Measurements from ENCODE around the gene GNG13. TPM values are rescaled to one million over a fixed set of nuclear protein-coding genes. Genes with fewer than 3 reads are reported as not detected.
"Not testable (repeated sequence)": the region's sequence is repeated elsewhere in the genome, so short reads cannot be mapped to it uniquely, and the experiment has no call there.

GNG13 gene
- total RNA-seq, 2 experiments from 2014 or later, result not detected

DNA sequence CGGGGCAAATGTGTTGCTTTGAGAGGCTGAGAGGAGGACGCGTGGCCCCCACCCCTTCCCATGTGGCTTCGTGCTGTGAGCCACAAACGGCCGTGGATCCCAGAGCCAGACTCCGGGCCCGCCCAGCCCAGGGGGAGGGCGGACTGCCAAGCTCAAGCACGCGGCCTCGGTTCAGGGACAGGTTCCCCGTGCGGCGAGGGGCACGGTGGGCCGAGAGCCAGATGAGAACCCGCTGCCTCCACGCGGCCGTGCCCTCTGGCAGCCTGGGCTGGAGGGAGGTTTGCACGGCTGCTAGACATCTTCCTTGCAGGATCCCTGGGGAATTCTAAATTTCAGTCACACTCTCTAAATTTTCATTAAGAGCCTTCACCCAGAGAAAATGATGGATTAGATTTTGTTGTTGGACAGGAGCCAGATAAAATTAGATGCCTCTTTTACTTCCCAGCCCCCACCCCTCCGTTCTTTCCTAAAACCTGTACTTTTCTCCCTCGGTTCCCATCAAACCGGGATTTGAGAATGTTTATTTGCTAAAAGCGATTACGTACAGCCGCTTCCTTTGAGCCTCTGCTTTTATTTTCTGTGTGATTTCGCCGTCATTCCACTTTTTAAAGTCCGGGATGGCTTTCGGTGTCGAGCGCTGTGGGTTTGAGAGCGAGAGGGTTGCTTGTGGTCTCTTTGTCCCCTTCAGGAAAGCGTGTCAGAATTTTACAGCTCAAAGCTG is 25.0 kb upstream of the GNG13 start:
- Mint-ChIP-seq H3K4me3 (no peak overlapping the region), H3K4me1 (peaks cover 5% of the 10 kb centered on the region), H3K27ac (no peak overlapping the region), H3K27me3 (no peaks in the 10 kb centered on the region), H3K9me3 (ENCODE audit: low read depth) (no peaks in the 10 kb centered on the region), H3K36me3 (no peaks in the 10 kb centered on the region)
- DNase-seq, result no peak
- CTCF ChIA-PET, result no interaction called here
- ATAC-seq, result no peak

- peaks cover 8% of the 10 kb centered on the region for H3K4me1 Mint-ChIP-seq
- ATAC-seq (no peak), DNase-seq (no peak)
- CTCF ChIA-PET, result no interaction called here
- no peaks in the 10 kb centered on the region for H3K36me3 Mint-ChIP-seq
- H3K27me3 Mint-ChIP-seq, result no peaks in the 10 kb centered on the region
- H3K27ac Mint-ChIP-seq, result no peak overlapping the region
- H3K4me3 Mint-ChIP-seq, result no peak overlapping the region
- H3K9me3 Mint-ChIP-seq (ENCODE audit: low read depth), result no peaks in the 10 kb centered on the region
Observed at GRCh38 chr16:824601-825000, 24.1 kb upstream of the GNG13 start.

- H3K27ac Mint-ChIP-seq, result no peak overlapping the region
- H3K4me1 Mint-ChIP-seq, result peaks cover 11% of the 10 kb centered on the region
- no peak for ATAC-seq
- H3K4me3 Mint-ChIP-seq, result no peak overlapping the region
- H3K36me3 Mint-ChIP-seq, result no peaks in the 10 kb centered on the region
- CTCF ChIA-PET, result no interaction called here
- H3K9me3 Mint-ChIP-seq (ENCODE audit: low read depth), result no peaks in the 10 kb centered on the region
- H3K27me3 Mint-ChIP-seq, result no peaks in the 10 kb centered on the region
- no peak for DNase-seq
Observed at GRCh38 chr16:824194-824593, 23.7 kb upstream of the GNG13 start.

DNA sequence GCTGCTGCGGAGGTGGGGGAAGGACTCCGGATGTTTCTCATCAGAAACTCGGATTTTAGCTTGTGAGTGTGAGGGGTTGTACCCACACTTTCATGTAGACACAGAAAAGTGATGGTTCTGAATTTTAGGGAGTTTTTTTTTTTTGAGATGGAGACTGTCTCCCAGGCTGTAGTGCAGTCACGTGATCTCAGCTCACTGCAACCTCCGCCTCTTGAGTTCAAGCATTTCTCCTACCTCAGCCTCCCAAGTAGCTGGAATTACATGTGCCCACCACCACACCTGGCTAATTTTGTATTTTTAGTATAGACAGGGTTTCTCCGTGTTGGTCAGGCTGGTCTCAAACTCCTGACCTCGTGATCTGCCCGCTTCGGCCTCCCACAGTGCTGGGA is 22.4 kb upstream of the GNG13 start:
- CTCF ChIA-PET, result no interaction called here
- ATAC-seq (no peak), DNase-seq (no peak)
- no peak overlapping the region for H3K4me3 Mint-ChIP-seq
- H3K27ac Mint-ChIP-seq, result no peak overlapping the region
- H3K27me3 Mint-ChIP-seq, result no peaks in the 10 kb centered on the region
- H3K9me3 Mint-ChIP-seq (ENCODE audit: low read depth), result no peaks in the 10 kb centered on the region
- H3K36me3 Mint-ChIP-seq, result no peaks in the 10 kb centered on the region
- H3K4me1 Mint-ChIP-seq, result peaks cover 12% of the 10 kb centered on the region

DNA sequence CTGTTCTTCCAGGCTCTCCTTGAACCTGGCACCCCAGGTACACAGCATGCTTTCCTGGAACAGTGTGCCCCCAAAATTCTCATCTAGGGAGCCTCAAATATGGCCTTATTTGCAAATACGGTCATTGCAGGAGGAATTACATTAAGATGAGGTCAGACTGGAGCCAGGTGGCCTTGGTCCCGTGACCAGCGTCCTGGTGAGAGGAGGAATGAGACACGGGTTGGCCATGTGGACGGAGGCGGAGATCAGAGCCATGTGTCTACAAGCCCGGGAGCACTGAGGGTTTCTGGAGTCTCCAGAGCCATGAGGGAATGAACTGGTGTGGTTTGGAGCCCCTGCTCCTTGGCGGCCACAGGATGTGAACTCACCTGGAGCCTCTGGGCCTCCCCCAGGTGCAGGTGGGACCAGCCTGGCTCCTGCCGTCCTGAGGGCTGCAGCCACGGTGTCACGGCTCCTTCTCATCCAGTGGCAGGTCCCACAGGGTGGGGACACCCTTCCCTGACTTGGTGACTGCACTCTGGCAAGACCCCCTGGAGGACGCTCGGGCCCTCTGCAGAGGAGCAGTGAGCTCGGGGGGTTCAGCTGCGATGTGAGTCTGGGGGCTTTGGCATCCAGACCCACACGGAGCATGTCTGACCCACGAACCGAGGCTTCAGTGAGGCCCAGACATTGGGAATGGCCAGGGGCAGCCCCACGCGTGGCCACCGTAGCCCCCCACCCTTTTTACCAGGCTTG is 21.8 kb upstream of the GNG13 start:
- CTCF ChIA-PET, result no interaction called here
- peaks cover 12% of the 10 kb centered on the region for H3K4me1 Mint-ChIP-seq

GRCh38 chr16:821751-822150 is 21.2 kb upstream of the GNG13 start:
- Mint-ChIP-seq H3K4me3 (no peak overlapping the region), H3K9me3 (ENCODE audit: low read depth) (no peaks in the 10 kb centered on the region), H3K27ac (no peak overlapping the region), H3K4me1 (peaks cover 12% of the 10 kb centered on the region), H3K27me3 (no peaks in the 10 kb centered on the region), H3K36me3 (no peaks in the 10 kb centered on the region)
- no peak for ATAC-seq
- no peak for DNase-seq
- CTCF ChIA-PET, result no interaction called here

More for the DNA sequence above, 21.8 kb upstream of the GNG13 start:
- no peaks in the 10 kb centered on the region for H3K9me3 Mint-ChIP-seq (ENCODE audit: low read depth)
- H3K4me3 Mint-ChIP-seq, result no peak overlapping the region
- H3K36me3 Mint-ChIP-seq, result no peaks in the 10 kb centered on the region
- H3K27ac Mint-ChIP-seq, result no peak overlapping the region
- H3K27me3 Mint-ChIP-seq, result no peaks in the 10 kb centered on the region
- no peak for DNase-seq
- no peak for ATAC-seq

GRCh38 chr16:820748-821147 is 20.2 kb upstream of the GNG13 start:
- no peak overlapping the region for H3K4me3 Mint-ChIP-seq
- ATAC-seq (no peak), DNase-seq (no peak)
- no peaks in the 10 kb centered on the region for H3K27me3 Mint-ChIP-seq
- H3K4me1 Mint-ChIP-seq, result peaks cover 12% of the 10 kb centered on the region
- H3K9me3 Mint-ChIP-seq (ENCODE audit: low read depth), result no peaks in the 10 kb centered on the region
- no peaks in the 10 kb centered on the region for H3K36me3 Mint-ChIP-seq
- H3K27ac Mint-ChIP-seq, result no peak overlapping the region
- CTCF ChIA-PET, result no interaction called here

GRCh38 chr16:820044-820408 is 19.5 kb upstream of the GNG13 start:
- not testable (repeated sequence) for H3K36me3 Mint-ChIP-seq; H3K9me3 Mint-ChIP-seq (ENCODE audit: low read depth); H3K27me3 Mint-ChIP-seq; H3K4me3 Mint-ChIP-seq; DNase-seq; ATAC-seq; H3K27ac Mint-ChIP-seq
- CTCF ChIA-PET, result interaction anchor here (1.2 kb wide), 1 partner anchor 107 kb away, joined by 3 read pairs; no protein-coding TSS in a partner anchor
- peaks cover 12% of the 10 kb centered on the region for H3K4me1 Mint-ChIP-seq

- Mint-ChIP-seq H3K4me1 (peaks cover 12% of the 10 kb centered on the region), H3K27ac (peak overlapping the region; percentile 68), H3K4me3 (no peak overlapping the region), H3K9me3 (ENCODE audit: low read depth) (no peaks in the 10 kb centered on the region), H3K27me3 (peaks cover 3% of the 10 kb centered on the region), H3K36me3 (no peaks in the 10 kb centered on the region)
- ATAC-seq, result peak; percentile 81
- DNase-seq, result peak; percentile 67
- CTCF ChIA-PET, result interaction anchor here (1.2 kb wide), 1 partner anchor 107 kb away, joined by 3 read pairs; no protein-coding TSS in a partner anchor
Observed at GRCh38 chr16:819336-820043, 19.0 kb upstream of the GNG13 start.

GRCh38 chr16:818592-818991 is 18.1 kb upstream of the GNG13 start:
- no peaks in the 10 kb centered on the region for H3K9me3 Mint-ChIP-seq (ENCODE audit: low read depth)
- H3K36me3 Mint-ChIP-seq, result no peaks in the 10 kb centered on the region
- H3K27ac Mint-ChIP-seq, result no peak overlapping the region
- peaks cover 8% of the 10 kb centered on the region for H3K27me3 Mint-ChIP-seq
- H3K4me3 Mint-ChIP-seq, result no peak overlapping the region
- ATAC-seq (no peak), DNase-seq (no peak)
- peaks cover 12% of the 10 kb centered on the region for H3K4me1 Mint-ChIP-seq
- CTCF ChIA-PET, result interaction anchor here (1.2 kb wide), 1 partner anchor 106 kb away, joined by 3 read pairs; no protein-coding TSS in a partner anchor

GRCh38 chr16:818132-818531 is 17.6 kb upstream of the GNG13 start:
- Mint-ChIP-seq H3K4me3 (no peak overlapping the region), H3K36me3 (no peaks in the 10 kb centered on the region), H3K27me3 (peaks cover 8% of the 10 kb centered on the region), H3K27ac (no peak overlapping the region), H3K9me3 (ENCODE audit: low read depth) (no peaks in the 10 kb centered on the region), H3K4me1 (peaks cover 12% of the 10 kb centered on the region)
- ATAC-seq (no peak), DNase-seq (no peak)
- CTCF ChIA-PET, result no interaction called here

DNA sequence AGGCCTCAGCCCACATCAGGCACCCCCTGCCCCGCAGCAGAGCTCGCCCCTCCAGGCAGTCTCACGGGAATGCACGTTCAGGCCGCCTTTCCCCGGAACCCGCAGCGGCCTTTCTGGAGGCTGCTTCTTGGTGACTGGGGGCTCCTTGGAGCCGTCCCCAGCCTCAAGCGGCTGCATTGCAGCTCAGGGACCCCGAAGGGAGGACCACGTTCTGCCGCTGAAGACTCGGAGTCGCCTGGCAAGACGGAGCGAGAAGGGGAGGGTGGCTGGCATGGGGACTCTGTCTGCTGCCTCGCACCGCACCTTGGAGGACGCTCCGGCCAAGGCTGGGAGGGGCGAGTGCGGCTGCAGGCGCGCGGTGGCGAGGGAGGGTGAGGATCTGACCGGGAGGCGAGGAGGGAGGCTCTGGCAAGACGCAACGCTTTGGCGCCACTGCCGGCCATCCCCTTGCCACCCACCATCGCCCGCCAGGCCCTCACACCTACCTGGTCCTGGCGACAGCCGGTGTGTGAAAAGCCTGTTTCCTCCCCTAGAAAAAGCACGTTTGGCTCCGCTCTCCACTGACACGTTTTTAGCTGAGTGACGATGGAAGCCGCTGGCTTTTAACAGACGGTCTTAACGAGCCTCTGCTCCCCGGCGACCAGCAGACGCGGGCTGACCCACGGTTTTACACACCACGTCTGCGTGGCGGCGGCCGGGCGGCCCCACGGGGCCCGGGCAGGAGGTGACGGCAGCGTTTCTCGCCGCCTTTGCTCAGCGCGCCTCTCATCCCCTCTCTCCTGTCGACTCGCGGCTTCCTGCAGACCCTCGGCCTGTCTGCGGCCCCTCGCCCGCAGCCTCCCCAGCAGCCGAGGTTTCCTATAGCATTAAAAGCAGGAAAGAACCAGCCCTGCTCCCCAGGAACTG is 16.7 kb upstream of the GNG13 start:
- Mint-ChIP-seq H3K9me3 (ENCODE audit: low read depth) (no peaks in the 10 kb centered on the region), H3K4me3 (no peak overlapping the region), H3K36me3 (no peaks in the 10 kb centered on the region), H3K4me1 (peaks cover 12% of the 10 kb centered on the region), H3K27ac (no peak overlapping the region), H3K27me3 (peaks cover 14% of the 10 kb centered on the region)
- ATAC-seq (no peak), DNase-seq (no peak)
- CTCF ChIA-PET, result no interaction called here

DNA sequence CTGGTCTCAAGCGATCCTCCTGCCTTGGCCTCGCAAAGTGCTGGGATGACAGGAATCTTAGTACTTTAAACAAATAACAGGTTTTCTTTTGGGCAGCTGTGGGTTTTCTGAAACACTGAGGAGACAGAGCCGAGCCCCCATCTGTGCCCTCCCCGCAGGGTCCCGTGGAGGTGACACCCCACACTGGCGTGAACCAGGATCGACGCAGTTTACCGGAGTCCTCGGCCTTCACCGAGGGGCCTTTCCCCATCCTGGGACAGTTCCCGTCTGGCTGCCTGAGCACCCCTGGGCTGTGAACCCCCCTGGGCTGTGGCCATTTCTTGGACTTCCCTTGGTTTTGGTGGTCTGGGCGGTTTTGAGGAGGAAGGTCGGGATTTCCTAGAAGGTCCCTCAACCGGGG is 15.3 kb upstream of the GNG13 start:
- Mint-ChIP-seq H3K27ac (no peak overlapping the region), H3K27me3 (peaks cover 16% of the 10 kb centered on the region), H3K4me1 (peaks cover 12% of the 10 kb centered on the region), H3K36me3 (no peaks in the 10 kb centered on the region), H3K4me3 (no peak overlapping the region), H3K9me3 (ENCODE audit: low read depth) (no peaks in the 10 kb centered on the region)
- ATAC-seq (no peak), DNase-seq (no peak)
- CTCF ChIA-PET, result interaction anchor here (2.1 kb wide), 1 partner anchor 243 kb away, joined by 5 read pairs; no protein-coding TSS in a partner anchor

Data from activated CD8-positive, alpha-beta memory T cell treated with anti-CD3 and anti-CD28 coated beads, Interleukin-2, amount 10 ng/mL, durations not matched to agents 7 days and 5 days (primary cell).